GM18858 (cell line): ENCODE measurements around the gene TMOD2.

ENCODE experiments used
- ATAC-seq: cut with Tn5 transposase; IDR thresholded peaks from one replicate; pipeline ENCODE4 v1.9.1; 2021; ENCODE audit not compliant: unreplicated experiment

The TMOD2 gene

GRCh38 chr15:51849860-51850259 is 98.5 kb downstream of the TMOD2 start:
- ATAC-seq, result no peak

- no peak for ATAC-seq
Measured at GRCh38 chr15:51853998-51854397, 102.6 kb downstream of the TMOD2 start.

GRCh38 chr15:51855612-51856011 is 104.2 kb downstream of the TMOD2 start:
- no peak for ATAC-seq

GRCh38 chr15:51856714-51857380 is 105.5 kb downstream of the TMOD2 start:
- ATAC-seq, result no peak

- ATAC-seq, result no peak
Measured at GRCh38 chr15:51861557-51862359, 110.4 kb downstream of the TMOD2 start.

- no peak for ATAC-seq
Measured at GRCh38 chr15:51863131-51863530, 111.7 kb downstream of the TMOD2 start.

GRCh38 chr15:51864408-51865056 is 113.1 kb downstream of the TMOD2 start:
- ATAC-seq, result no peak

- no peak for ATAC-seq
Measured at GRCh38 chr15:51865317-51865716, 113.9 kb downstream of the TMOD2 start.
